Gastrocnemius medialis (tissue), 4 donors: Measurements from ENCODE around the gene SLC12A7. TPM values are rescaled to one million over a fixed set of nuclear protein-coding genes. Genes with fewer than 3 reads are reported as not detected.

Source experiments
- ATAC-seq, 2 donors: fragments of 150-250 bp; one replicate each; pipeline ENCODE4 v1.9.1; 2016
- DNase-seq, 2 donors: peaks; one replicate each; pipeline ENCODE4 v3.0.0-alpha.2; 2019
- H3K27ac ChIP-seq, 4 donors: fragments of 200-600 bp; sonication (generic); 1 replicate in 1 of 4; 2 replicates in 3 of 4; pipeline ENCODE4 v1.5.1; 2016 to 2018; ENCODE audit warnings: mild to moderate bottlenecking in 2 of 4, moderate library complexity in 1 of 4
- H3K27me3 ChIP-seq, 3 donors: fragments of 200-600 bp; sonication (generic) in 2 of 3; 1 replicate in 1 of 3; 2 replicates in 2 of 3; pipeline versions ENCODE4 v1.5.1 to v1.6.0; 2016 to 2019; ENCODE audit warnings: mild to moderate bottlenecking in 1 of 3, moderate library complexity in 1 of 3
- H3K36me3 ChIP-seq, 2 donors: fragments of 200-600 bp; sonication (generic) in 1 of 2; one replicate each; pipeline ENCODE4 v1.5.1; 2017 to 2018
- H3K4me1 ChIP-seq, 2 donors: fragments of 200-600 bp; sonication (generic) in 1 of 2; one replicate each; pipeline ENCODE4 v1.5.1; 2016 to 2017; ENCODE audit warnings: mild to moderate bottlenecking in 2 of 2
- H3K4me3 ChIP-seq, 4 donors: fragments of 200-600 bp; sonication (generic) in 3 of 4; 1 replicate in 1 of 4; 2 replicates in 3 of 4; pipeline ENCODE4 v1.5.1; 2016 to 2019; ENCODE audit warnings: mild to moderate bottlenecking in 2 of 4
- H3K9me3 ChIP-seq, 3 donors: fragments of 200-600 bp; sonication (generic) in 2 of 3; 1 replicate in 1 of 3; 2 replicates in 2 of 3; pipeline ENCODE4 v1.5.1; 2016 to 2019
- CTCF ChIP-seq, 5 experiments: fragments of 450-650 bp in 3 of 5; fragments of 200-600 bp in 2 of 5; sonication (generic) in 2 of 5; IDR thresholded peaks in 4 of 5; conservative IDR thresholded peaks in 1 of 5; 1 replicate in 4 of 5; 2 replicates in 1 of 5; pipeline ENCODE4 v1.5.1; 2016 to 2019; ENCODE audit warnings: antibody characterized with exemption in 5 of 5, mild to moderate bottlenecking in 3 of 5, moderate library complexity in 3 of 5
- POLR2A ChIP-seq, 2 donors: fragments of 450-650 bp; IDR thresholded peaks; one replicate each; pipeline ENCODE4 v1.6.1; 2017; ENCODE audit warnings: antibody characterized with exemption in 2 of 2, mild to moderate bottlenecking in 2 of 2, moderate library complexity in 2 of 2
- in situ Hi-C, 4 donors: fragments of 200-750 bp; cut with MboI; loops; one replicate each; pipeline versions ENCODE4 v1.15.0 to v1.8.0; 2017; ENCODE audit warnings: low sequenced_read_pairs in 4 of 4
- intact Hi-C: fragments of 100-400 bp; cut with DNase I; formaldehyde crosslinking; loops from one replicate; pipeline ENCODE4 v1.15.1; 2023; ENCODE audit warnings: low total_unique reads
- total RNA-seq, 4 donors: library from RNA; depleted of rRNA; stranded (reverse); fragments of >200 nt; gene quantifications; one replicate each; pipeline versions ENCODE4 v1.1.0 to v1.2.3, GENCODE V29; 2016

Gene SLC12A7
- total RNA-seq, 4 donors from 2014 or later = 1.6 to 5.3 (median 3.5) TPM

DNA sequence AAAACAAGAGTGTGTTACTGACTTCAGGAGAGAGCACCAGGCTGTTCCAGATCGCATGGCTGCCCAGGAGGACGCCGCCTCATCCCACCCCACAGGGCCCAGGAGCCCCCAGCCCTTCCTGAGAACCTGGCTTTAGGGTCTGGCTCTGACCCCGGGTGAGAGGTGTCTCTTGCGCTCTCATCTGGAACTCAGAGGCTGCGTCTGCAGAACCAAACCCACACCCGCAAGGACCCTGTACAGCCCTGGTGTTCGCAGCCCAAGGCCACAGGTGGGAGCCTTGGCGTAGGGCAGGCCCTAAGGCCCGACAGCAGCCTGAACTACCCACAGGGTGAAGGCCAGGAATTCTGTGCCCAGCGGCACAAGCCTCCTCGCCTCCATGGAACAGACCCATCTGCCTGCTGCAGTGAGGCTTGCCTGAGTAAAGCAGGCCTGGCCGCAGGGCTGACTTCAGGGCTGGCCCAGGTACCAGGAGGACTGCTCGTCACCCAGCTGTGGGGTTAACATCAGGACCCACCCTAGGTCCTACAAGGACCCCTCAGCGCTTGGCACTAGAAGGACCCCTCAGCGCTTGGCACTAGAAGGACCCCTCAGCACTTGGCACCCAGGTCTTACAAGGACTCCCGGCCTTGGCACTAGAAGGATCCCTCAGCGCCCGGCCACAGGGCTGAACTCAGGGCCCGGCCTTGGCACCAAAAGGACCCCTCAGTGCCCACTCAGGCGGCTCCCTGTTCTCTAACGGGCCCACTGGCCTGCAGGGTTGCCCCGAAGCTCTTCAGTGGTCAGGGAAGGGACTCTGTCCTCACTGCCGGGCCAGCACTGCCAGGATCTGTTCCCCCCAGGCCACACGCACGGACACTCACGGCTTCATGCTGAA, 55.0 kb downstream of the SLC12A7 start:
- no peaks in the 10 kb centered on the region for H3K4me1 ChIP-seq
- H3K27me3 ChIP-seq = peaks cover 0 to 2% (median 0%) of the 10 kb centered on the region in 3 donors
- in situ Hi-C loops (no loop called here), intact Hi-C loops (no loop called here)
- TF ChIP-seq POLR2A (IDR thresholded peaks at IDR 0.05) (no peak), CTCF (IDR thresholded peaks at IDR 0.05 in 4 of 5, conservative IDR thresholded peaks at IDR 0.05 in 1 of 5) (no peak)
- no peaks in the 10 kb centered on the region for H3K9me3 ChIP-seq
- H3K36me3 ChIP-seq = no peaks in the 10 kb centered on the region
- ATAC-seq (no peak), DNase-seq (no peak)
- no peak overlapping the region for H3K4me3 ChIP-seq
- H3K27ac ChIP-seq = no peak overlapping the region

DNA sequence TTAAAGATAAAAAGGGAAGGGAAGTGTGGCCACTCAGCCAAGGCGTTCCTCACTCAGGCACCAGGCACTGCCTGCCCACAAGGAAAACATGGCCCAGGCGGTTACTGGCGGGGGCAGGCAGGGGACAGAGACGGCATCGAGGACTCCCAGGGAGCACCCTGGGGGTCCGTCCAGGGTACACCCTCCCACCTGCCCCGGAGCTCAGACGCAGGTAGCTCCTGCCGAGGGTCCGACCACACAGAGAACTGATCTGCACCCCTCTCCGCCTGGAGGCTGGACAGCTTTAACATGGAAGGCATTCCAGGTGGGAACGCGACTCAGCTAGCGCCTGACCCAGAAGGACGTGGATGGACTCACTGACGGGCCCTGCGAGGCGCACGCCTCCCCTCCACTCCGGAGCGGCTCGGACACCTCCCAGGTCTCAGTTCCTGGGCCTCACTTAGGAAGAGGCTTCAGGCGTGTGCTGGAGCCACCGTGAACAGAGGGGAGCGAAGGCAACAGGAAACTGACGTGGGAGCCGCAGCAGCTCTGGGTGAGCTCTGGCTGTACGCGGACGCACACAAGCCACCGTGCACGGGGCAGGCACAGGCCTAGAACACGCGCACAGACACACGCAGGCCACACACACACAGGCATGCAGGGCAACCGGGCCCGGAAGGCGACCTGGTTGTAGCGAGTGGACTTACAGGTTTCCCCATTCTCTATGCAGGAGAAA, 55.8 kb downstream of the SLC12A7 start:
- Histone ChIP-seq H3K27me3 (peaks cover 0 to 2% (median 0%) of the 10 kb centered on the region in 3 donors), H3K9me3 (no peaks in the 10 kb centered on the region), H3K4me1 (no peaks in the 10 kb centered on the region), H3K27ac (no peak overlapping the region), H3K36me3 (no peaks in the 10 kb centered on the region), H3K4me3 (no peak overlapping the region)
- DNase-seq (no peak), ATAC-seq (no peak)
- intact Hi-C loops = no loop called here
- TF ChIP-seq CTCF (IDR thresholded peaks at IDR 0.05 in 4 of 5, conservative IDR thresholded peaks at IDR 0.05 in 1 of 5) (no peak), POLR2A (IDR thresholded peaks at IDR 0.05) (no peak)
- in situ Hi-C loops = no loop called here

- ATAC-seq (no peak), DNase-seq (no peak)
- Histone ChIP-seq H3K4me3 (no peak overlapping the region), H3K27me3 (peaks cover 0 to 2% (median 0%) of the 10 kb centered on the region in 3 donors), H3K4me1 (no peaks in the 10 kb centered on the region), H3K36me3 (no peaks in the 10 kb centered on the region), H3K27ac (no peak overlapping the region), H3K9me3 (no peaks in the 10 kb centered on the region)
- in situ Hi-C loops = no loop called here
- TF ChIP-seq CTCF (IDR thresholded peaks at IDR 0.05 in 4 of 5, conservative IDR thresholded peaks at IDR 0.05 in 1 of 5) (no peak), POLR2A (IDR thresholded peaks at IDR 0.05) (no peak)
- intact Hi-C loops = no loop called here
Measured at GRCh38 chr5:1054799-1055775, 56.8 kb downstream of the SLC12A7 start.

DNA sequence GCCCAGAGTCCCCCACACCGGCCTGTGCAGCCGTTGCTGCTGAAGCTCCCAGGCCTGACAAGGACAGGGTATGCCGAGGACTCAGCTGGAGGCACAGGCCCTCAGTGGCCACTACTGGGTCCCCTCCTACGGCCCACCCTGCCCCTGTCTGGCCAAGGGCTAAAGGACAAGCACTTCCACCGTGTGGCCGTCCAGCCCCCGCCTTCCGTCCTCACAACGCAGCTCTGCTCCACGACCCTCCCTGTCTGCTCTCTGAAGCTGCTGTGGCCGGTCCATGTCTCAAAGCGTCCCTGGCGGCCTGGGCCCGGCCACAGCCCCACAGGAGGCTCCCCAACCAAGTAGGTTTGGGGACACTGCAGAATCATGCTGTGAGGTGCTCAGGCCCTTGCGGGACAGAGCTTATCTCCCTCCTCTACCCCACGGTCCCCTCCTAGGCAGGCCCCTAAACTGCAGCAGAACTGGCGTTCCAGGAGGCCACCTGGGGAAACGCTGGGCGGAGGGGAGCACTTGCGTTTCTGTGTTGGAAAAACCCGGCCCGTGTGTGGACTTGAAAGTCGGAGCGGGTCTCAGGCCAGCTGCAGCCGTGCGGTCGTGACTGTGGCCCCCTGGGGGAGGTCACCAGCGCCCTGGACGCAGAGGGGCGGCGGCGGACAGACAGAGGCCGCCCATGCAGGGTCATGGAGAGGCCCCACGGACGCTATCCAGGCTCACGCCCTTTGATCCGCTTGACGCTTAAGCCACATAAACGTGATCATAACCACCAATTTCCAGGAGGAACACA, 57.7 kb downstream of the SLC12A7 start:
- Histone ChIP-seq H3K4me1 (no peaks in the 10 kb centered on the region), H3K9me3 (no peaks in the 10 kb centered on the region), H3K36me3 (no peaks in the 10 kb centered on the region), H3K27ac (no peak overlapping the region), H3K27me3 (peaks cover 0 to 2% (median 0%) of the 10 kb centered on the region in 3 donors), H3K4me3 (no peak overlapping the region)
- TF ChIP-seq POLR2A (IDR thresholded peaks at IDR 0.05) (no peak), CTCF (IDR thresholded peaks at IDR 0.05 in 4 of 5, conservative IDR thresholded peaks at IDR 0.05 in 1 of 5) (no peak)
- intact Hi-C loops (no loop called here), in situ Hi-C loops (no loop called here)
- DNase-seq (no peak), ATAC-seq (no peak)
